Raji (cell line): Measurements from ENCODE around the gene MED25.

Experiments used
- POLR2A ChIP-seq: IDR thresholded peaks from 2 replicates; pipeline ENCODE4 v1.6.1; 2011; ENCODE audit warnings: low read depth, low read length, control low read depth; ENCODE audit not compliant: insufficient read depth

The MED25 gene

DNA sequence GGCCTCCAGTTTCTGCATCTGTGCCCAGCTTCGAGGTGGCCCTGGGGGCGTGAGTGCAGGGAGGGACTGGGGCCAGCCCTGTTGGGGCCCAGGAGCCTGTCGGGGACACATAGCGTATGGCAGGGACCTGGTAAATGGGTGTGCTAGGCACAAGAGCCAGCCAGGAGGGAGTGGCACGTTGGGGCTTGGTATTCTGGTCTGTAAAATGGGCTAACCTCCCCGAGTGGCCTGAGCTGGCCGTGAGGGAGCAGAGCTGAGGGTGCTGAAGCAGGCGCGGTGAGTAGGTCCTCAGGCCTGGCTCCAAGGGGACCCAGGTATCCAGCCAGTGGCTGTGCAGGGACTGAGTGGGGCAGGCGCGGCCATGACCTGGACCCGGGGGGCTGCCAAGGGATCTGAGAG, 37.2 kb downstream of the MED25 start:
- TF ChIP-seq POLR2A, result 0 out of 2 replicates have a peak, but pooled peaks have one; percentile 25

DNA sequence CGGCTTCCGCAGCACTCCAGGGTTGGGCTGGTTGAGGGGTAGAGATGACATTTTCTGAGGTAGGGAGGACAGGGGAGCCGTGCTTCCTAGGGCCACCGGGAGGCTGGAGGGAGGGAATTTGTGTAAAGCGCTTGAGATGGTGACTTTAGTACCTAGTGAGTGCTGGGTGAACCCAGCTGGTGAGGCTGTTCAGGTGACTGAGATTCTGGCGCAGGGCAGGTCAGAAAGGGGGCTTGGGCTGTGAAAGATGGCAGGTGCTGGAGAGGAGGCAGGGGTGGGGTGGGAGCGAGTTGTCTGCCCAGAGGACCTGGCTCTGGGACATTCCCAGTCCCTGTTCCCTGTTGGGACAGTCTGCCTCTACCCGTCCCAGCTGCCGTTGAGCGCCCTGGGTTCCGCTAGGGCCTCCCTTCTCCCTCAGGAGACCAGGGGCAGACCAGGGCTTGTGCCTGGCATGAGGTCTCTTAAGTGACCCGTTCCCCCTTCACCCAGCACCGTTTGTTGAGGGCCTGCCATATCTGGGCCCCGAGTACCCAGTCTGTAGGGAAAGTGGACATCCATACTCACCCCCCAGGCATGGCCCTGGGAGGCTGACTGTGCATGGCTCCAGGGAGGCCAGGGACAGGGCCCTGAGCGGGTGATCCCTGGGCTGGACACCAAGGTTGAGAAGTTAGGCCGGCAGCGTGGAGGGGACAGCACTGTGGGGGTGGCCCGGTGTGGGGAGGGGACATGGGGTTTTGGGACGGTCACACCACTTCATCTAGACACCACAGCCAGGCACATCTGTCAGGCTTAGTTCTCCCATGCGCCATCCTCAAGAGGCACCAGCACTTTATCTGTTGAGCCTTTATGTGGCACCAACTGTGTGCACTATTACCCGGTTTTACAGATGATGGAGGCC, 37.8 kb downstream of the MED25 start:
- no peak for TF ChIP-seq POLR2A

DNA sequence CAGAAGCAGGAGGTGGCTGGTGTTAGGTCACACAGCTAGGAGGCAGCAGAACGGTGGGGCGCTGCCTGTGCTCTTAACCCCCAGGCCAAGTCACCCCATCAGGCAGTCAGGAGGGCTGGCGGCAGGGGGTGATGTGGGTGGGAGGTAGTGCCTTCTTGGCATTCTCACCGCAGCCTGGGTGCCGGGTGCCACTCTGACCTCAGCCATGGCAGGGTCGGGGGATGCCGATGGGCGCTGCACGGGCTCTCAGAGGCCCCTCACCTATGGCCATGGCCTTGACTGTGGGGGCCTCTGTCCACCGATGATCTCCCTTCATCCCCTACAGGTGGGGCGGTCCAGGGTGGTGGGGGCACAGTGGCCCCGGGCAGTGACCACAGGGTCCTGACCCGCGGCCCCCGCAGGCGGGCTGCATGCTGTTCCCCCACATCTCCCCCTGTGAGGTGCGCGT, 38.5 kb downstream of the MED25 start:
- TF ChIP-seq POLR2A, result 0 out of 2 replicates have a peak, but pooled peaks have one; percentile 20

DNA sequence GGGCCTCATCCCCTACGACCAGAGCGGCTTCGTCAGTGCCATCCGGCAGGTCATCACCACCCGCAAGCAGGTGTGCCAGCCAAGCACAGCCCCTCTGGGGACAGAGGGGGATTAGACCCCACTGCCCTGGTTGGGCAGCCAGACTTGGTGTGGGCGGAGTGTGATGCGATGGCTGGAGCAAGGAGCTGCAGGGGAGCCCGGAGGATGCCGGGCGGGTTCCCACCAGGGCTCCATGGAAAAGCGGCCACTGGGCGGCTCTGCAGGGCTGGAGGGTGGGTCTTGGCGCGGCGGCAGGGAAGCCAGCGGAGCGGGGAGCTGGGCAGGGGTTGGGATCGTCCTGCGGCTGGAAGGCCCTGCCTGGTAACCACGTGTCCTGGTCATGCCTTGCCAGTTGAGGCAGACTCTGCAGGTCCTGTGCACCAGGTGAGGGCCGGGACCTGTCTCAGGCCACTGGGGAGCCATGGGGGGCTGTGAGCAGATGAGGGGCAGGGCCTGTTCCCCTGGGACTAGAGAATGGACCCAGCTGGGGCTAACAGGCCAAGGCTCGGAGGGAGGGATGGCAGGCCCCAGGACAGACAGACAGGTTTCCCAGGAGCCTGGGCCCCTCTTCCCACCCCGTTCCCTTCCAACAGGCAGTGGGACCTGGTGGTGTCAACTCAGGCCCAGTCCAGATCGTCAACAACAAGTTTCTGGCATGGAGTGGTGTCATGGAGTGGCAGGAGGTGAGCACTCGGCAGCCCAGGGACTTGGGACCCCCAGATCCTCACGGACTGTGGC, 39.2 kb downstream of the MED25 start:
- no peak for TF ChIP-seq POLR2A

DNA sequence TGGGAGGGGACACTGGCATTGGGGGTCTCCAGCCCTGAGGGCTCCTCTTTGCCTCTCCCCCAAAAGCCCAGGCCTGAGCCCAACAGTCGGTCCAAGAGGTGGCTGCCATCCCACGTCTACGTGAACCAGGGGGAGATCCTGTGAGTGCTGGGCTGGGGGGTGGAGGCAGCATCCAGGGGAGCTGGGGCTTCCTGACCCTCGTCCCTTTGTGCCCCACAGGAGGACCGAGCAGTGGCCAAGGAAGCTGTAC, 39.7 kb downstream of the MED25 start:
- no peak for TF ChIP-seq POLR2A

DNA sequence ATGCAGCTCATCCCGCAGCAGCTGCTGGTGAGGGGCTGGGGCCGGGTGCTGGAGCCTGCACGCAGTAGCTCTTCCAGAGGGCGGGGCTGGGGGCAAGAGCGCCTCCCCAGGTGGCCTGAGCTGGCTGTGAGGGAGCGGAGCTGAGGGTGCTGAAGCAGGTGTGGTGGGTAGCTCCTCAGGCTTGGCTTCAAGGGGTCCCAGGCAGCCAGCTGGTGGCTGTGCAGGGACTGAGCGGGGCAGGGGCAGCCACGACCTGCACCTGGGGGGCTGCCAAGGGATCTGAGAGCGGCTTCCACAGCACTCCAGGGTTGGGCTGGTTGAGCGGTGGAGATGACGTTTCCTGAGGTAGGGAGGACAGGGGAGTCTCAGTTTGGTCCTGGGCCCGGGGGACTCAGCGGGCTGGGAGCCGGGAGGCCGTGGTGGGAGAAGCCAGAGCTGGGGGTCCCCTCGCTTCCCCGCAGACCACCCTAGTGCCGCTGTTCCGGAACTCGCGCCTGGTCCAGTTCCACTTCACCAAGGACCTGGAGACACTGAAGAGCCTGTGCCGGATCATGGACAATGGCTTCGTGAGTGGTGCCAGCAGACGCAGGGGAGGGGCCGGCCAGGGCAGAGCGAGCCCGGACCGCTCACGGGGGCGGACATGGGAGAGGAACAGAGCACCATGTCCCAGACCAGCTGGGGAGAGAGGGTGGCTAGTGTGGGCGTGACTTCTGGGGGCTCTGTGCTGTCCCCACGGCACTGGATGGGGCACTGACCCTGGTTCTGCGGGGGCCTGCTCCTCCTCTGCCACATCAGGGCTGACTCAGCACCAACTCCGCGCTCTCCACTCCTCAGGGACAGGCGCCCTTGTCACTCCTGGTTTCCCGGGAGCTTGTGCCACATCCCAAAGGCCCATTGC, 40.2 kb downstream of the MED25 start:
- peak; percentile 7; the same call in 1 of the 2 replicates for TF ChIP-seq POLR2A

DNA sequence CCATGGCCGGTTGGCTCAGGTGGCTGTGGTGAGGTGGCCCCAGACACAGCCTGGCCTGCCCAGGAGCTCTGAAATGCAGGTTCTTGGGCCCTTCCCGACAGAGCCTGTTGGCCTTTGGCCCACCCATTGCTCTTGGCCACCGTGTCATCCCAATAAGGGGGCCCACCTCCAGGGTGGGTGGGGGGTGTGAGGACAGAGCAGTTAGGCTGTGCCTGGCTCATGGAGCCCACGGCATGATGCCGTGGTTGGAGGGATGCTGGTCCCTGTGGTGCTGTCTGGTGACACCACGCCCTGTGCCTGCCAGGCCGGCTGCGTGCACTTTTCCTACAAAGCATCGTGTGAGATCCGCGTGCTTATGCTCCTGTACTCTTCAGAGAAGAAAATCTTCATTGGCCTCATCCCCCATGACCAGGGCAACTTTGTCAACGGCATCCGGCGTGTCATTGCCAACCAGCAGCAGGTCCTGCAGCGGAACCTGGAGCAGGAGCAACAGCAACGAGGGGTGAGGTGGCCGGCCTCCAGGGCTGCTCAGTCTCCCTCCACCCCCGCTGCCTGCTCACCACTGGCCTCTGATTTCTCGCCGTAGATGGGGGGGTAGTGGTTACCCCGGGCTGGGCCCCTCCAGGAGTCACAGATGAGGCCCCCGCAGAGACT, 41.7 kb downstream of the MED25 start:
- no peak for TF ChIP-seq POLR2A

DNA sequence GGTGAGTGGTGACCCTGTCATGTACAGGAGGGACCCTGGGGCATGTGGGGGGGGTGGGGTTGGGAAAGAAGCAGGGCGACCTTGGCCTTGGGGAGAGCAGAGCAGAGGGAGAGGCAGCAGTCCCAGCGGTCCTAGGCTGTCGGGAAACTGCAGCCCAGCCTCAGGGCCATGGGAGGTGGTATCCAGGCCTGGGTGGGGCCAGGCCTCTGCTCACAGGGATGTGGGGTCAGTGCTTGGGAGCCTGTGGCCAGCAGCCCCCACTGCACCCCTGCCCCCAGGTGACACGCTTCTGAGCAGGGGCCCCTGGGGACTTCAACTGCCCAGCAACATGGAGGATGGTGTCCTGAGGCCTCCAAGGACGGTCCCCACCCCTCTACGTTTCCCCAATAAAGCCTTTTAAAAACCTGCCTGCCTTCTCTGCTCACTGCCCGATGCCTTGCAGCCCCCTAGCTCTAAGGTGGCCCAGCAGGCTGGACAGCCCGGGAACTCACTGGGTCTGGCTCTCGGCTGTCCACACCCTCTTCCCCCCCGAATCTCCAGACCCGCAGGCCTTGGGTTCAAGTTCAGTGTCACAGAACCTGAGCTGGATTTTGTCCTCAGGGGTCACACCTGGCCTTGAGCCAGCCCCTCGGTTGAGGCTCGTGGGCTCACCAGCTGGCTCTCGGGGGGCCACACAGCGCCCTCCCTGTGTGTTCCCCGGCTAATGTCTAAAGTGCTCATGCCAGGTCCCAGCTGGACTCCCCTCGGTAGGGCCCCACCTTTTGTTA, 42.4 kb downstream of the MED25 start:
- no peak for TF ChIP-seq POLR2A

DNA sequence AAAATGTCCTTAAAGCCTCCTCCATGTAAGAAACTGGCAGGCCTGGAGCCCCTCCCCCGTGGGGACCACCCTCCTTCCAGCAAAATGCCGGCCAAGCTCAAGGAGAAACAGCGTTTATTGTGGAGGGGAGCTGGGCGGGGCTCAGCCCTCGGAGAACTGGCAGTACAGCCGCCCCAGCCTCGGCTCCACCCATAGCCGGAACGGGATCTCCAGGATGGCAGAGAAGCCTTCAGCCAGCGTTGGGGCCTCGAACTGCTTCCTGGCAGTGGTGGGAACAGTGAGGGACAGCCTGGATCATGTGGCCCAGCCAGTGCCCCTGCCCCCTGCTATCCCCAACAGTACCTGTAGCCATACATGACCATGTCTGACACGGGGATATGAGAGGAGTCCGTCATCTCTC, 43.0 kb downstream of the MED25 start:
- TF ChIP-seq POLR2A, result no peak

DNA sequence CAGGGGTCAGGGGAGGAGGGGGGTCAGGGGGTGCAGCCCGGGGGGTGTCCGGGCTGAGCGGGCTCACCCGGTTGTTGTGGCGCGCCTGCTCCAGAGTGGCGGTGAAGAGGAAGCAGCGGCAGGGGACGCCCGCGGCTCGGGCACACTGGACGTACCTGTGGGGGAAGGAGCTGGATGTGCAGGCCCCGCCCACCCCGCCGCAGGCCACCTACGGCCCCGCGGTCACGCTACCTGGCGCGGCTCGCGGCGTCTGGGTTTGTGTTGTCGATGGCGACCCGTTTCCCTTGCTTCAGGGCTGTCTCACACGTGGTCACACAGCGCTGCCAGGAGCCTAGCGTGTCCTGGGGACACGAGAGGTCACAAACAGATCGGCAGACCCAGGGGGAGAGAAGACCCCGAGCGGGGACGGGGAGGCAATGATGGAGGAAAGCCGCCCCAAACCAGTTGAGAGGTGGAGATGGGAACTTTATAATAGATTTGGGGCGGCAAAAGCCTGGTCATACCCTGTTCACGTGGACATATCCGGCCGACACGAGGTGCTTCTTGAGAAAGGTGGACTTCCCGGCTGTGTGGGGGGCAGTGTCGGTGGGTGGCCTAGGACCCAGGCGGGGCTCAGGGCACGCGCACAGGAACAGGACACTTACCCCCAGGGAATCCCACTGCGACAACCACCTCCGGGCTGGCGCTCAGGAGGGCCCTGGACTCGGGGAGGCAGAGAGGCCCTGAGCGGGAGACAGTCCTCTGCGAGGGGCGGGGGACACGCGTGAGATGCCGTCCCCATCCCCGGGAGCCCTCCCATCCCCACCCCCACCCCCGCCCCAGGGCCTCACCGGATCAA, 43.7 kb downstream of the MED25 start:
- TF ChIP-seq POLR2A, result no peak

DNA sequence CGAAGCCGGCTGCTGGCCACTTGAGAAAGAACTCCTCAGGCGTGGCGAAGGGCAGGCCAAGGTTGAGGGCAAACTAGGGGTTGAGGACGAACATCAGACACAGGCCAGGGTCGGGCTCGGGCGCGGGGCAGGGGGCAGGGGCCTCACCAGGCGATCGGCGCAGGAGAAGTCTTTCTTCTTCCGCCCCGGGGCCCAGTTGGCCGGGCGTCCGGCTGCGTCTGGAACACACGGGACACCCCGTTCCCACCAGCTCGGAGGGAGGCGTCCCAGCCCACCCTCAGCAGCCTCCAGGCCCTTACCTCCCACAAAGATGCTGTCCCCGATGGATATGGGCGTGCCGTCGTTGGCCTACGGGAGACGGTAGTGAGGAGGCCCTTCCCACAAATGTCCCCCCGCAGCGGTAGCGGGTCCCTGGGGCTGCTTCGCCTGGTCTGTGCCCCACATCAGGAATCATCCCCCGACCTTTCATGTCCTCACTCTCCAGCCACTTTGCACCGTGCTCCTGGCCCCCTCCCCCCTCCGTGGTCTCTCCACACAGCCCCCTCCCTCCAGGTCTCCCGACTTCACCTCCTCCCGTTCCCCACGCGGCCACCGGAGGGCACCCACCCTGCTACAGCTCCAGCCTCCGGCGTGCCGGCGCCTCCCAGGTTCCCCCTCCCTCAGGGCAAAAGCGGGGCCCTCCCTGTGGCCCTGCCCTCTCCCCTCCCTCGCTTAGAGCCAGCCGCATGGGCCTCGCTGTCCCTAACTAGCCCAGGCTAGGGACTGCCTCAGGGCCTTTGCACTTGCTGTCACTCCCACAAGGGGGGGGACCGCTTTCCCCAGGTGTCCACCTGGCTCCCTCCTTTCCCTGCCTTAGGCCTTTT, 44.5 kb downstream of the MED25 start:
- TF ChIP-seq POLR2A, result no peak

DNA sequence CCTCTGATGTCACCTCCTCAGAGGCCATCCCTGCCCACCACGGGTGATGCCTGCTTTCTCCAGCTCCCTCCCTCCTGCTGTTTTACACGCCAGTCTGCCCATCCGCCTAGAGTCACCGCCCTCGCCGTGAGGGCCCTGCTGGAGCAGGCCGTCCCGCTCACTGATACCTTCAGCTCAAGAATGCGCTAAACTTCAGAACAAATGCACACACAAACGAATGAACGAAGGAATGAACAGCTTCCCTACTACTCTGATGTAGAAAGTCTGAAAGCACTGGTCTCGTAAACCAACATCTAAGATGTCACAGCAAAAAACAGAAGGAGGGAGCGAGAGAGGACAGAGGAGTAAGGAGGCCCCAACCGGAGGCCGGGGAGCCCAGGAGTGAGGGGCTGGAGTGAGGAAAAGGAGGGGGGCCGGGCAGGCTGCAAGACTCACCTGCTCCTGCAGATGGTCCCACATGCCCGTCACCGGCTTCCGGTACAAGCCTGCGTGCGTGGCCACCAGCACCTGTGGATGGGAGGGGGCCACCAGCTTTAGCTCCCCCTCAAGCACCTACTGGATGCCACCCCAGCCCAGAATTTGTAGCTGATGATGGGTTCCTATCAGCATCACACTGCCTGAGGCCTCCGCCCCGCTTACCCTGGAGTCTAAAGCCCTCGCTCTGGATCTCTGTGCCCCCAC, 45.3 kb downstream of the MED25 start:
- no peak for TF ChIP-seq POLR2A

DNA sequence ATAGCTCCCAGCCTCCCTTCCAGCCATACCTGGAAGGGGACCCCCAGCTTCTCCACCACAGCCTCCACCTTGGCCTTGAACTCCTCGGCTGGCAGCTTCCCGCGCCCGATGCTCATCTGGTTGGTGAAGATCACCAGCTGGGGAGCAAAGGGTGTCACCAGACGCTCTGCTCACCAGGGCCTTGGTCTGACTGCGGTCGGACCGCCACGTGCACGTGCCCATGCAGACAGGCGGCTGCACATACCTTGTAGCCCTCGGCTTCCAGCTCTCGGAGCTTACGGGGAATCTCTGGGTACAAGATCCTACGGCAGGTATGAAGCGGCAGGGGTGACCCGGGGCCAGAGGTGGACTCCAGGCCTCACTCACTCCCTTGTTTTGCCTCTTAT, 45.8 kb downstream of the MED25 start:
- no peak for TF ChIP-seq POLR2A
